Parathyroid adenoma (tissue), 2 donors: ENCODE data around the gene ESYT2.

ENCODE experiments used
- H2AFZ ChIP-seq: fragments of 300-600 bp; sonication (generic); one replicate; pipeline ENCODE4 v1.7.0; 2017; ENCODE audit warnings: antibody characterized with exemption, mild to moderate bottlenecking
- H3K27ac ChIP-seq: fragments of 300-600 bp; sonication (generic); one replicate; pipeline ENCODE4 v1.7.0; 2017
- H3K27me3 ChIP-seq: fragments of 300-600 bp; sonication (generic); one replicate; pipeline ENCODE4 v1.7.0; 2017; ENCODE audit warnings: low read length; ENCODE audit not compliant: control insufficient read depth, insufficient read depth
- H3K36me3 ChIP-seq: fragments of 300-600 bp; sonication (generic); one replicate; pipeline ENCODE4 v1.7.0; 2017; ENCODE audit warnings: low read length; ENCODE audit not compliant: control insufficient read depth, insufficient read depth
- H3K4me1 ChIP-seq: fragments of 300-600 bp; sonication (generic); one replicate; pipeline ENCODE4 v1.7.0; 2017; ENCODE audit warnings: control low read depth
- H3K4me2 ChIP-seq: fragments of 300-600 bp; sonication (generic); one replicate; pipeline ENCODE4 v1.7.0; 2017; ENCODE audit warnings: low read length
- H3K4me3 ChIP-seq: fragments of 300-600 bp; sonication (generic); one replicate; pipeline ENCODE4 v1.7.0; 2017; ENCODE audit warnings: low read depth, low read length
- H3K79me2 ChIP-seq: fragments of 300-600 bp; sonication (generic); one replicate; pipeline ENCODE4 v1.7.0; 2017; ENCODE audit warnings: control low read depth
- H3K9ac ChIP-seq: fragments of 300-600 bp; sonication (generic); one replicate; pipeline ENCODE4 v1.7.0; 2017; ENCODE audit warnings: mild to moderate bottlenecking
- H3K9me3 ChIP-seq: fragments of 300-600 bp; sonication (generic); one replicate; pipeline ENCODE4 v1.7.0; 2017; ENCODE audit warnings: low read length; ENCODE audit not compliant: control insufficient read depth
- TF ChIP-seq, protein P1 (sequence below): fragments of 300-600 bp; sonication (generic); IDR thresholded peaks from one replicate; pipeline ENCODE4 v1.7.0; 2017; ENCODE audit warnings: antibody characterized with exemption, mild to moderate bottlenecking
- donor health status: primary hyperparathyroidism.

The ESYT2 gene

DNA sequence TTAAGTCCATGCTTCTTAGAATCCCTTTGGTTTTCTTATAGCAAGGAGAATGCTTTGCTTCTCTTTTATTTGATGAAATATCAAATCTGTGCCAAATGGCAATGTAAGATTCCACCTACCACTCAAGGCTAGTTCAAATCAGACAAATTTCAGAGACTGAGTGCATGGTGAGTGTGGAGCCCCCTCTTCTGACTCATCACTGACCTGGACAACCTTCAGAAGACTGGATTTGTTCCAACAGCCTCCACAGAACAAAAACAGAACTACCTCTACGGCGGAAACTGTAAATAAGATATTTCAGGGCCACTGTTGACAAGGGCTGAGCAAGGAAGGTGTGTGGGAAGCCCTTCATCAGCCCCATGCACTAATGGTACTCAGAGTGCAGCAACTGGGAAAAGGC lies 145.8 kb downstream of the ESYT2 start:
- Histone ChIP-seq H3K9me3 (no peaks in the 10 kb centered on the region), H3K36me3 (no peaks in the 10 kb centered on the region), H3K4me1 (no peaks in the 10 kb centered on the region), H3K4me3 (no peak overlapping the region), H3K9ac (no peak overlapping the region), H3K79me2 (no peaks in the 10 kb centered on the region), H3K4me2 (no peak overlapping the region), H3K27ac (no peak overlapping the region), H3K27me3 (no peaks in the 10 kb centered on the region), H2AFZ (no peak overlapping the region)
- TF ChIP-seq, protein P1, sequence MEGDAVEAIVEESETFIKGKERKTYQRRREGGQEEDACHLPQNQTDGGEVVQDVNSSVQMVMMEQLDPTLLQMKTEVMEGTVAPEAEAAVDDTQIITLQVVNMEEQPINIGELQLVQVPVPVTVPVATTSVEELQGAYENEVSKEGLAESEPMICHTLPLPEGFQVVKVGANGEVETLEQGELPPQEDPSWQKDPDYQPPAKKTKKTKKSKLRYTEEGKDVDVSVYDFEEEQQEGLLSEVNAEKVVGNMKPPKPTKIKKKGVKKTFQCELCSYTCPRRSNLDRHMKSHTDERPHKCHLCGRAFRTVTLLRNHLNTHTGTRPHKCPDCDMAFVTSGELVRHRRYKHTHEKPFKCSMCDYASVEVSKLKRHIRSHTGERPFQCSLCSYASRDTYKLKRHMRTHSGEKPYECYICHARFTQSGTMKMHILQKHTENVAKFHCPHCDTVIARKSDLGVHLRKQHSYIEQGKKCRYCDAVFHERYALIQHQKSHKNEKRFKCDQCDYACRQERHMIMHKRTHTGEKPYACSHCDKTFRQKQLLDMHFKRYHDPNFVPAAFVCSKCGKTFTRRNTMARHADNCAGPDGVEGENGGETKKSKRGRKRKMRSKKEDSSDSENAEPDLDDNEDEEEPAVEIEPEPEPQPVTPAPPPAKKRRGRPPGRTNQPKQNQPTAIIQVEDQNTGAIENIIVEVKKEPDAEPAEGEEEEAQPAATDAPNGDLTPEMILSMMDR, result no peak

DNA sequence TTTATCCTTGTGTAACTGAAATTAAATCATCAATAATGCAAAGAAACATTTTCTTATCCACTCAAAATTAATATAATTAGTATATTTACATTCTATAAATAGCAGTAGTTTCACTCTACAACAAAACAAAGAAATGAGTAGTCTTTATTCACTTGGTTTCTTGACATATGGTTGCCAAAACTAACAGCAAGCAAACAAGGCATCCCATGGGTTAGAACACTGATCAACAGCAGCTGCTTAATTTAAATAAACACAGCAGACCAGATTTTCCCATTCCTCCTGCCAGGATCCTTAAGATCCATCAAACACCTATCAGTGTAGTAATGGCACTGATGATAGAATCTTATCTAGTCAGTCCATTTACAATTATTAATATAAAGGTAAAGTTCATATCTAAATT lies 146.9 kb downstream of the ESYT2 start:
- H3K4me2 ChIP-seq, result no peak overlapping the region
- H3K4me1 ChIP-seq, result no peaks in the 10 kb centered on the region
- no peak overlapping the region for H3K9ac ChIP-seq

More for the DNA sequence above, 146.9 kb downstream of the ESYT2 start:
- TF ChIP-seq, protein P1, result no peak
- H3K36me3 ChIP-seq, result no peaks in the 10 kb centered on the region
- no peak overlapping the region for H3K4me3 ChIP-seq
- no peak overlapping the region for H2AFZ ChIP-seq
- no peaks in the 10 kb centered on the region for H3K79me2 ChIP-seq
- H3K27me3 ChIP-seq, result no peaks in the 10 kb centered on the region
- H3K27ac ChIP-seq, result no peak overlapping the region
- no peaks in the 10 kb centered on the region for H3K9me3 ChIP-seq
